Right forelimb (tissue), 1 donor: ENCODE measurements around the gene STMND1.

Experiments
- DNase-seq: peaks from one replicate; pipeline ENCODE4 v3.0.0-alpha.2; 2018

STMND1 gene

GRCh38 chr6:17167327-17167979 lies 65.6 kb downstream of the STMND1 start:
- no peak for DNase-seq

- DNase-seq: peak; percentile 42
Measured at GRCh38 chr6:17169291-17169690, 67.4 kb downstream of the STMND1 start.

GRCh38 chr6:17169711-17170110 lies 67.9 kb downstream of the STMND1 start:
- DNase-seq: no peak

GRCh38 chr6:17172836-17173470 lies 71.1 kb downstream of the STMND1 start:
- DNase-seq: no peak

- no peak for DNase-seq
Measured at GRCh38 chr6:17178326-17178725, 76.5 kb downstream of the STMND1 start.

GRCh38 chr6:17178754-17179529 lies 77.1 kb downstream of the STMND1 start:
- no peak for DNase-seq

- no peak for DNase-seq
Measured at GRCh38 chr6:17179530-17180073, 77.8 kb downstream of the STMND1 start.
